Measurements from ENCODE around the gene XXYLT1.

The XXYLT1 gene

DNA sequence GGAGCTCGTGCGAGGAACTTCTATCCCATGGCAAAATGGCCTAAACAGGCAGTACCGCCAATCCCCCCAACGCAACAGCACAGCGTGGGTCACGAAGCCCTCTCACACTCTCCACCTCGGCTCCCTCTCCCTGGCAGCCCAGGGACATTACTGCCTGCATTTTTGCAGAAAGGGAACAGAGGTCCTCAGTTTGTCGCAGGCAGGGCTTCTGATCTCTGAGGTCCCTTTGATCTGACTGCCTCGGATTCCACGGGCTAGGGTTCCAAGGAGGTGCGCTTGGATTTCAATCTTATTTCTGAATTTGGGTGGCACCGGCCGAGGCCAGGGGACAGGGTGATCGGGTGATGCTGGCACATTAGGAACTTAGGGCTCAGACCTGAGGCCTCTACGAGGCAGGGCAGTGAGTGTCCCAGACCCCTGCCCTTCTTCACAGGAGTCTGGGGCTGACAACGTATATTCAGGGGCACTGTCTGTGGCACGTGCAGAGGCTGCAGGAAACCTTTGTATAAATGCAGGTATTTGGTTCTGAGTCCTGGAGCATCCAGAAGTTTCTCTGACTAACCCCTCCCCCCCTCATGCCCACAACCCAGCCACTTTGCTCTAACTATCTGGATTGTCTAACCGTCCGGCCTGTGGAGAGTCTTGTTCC lies 197.9 kb downstream of the XXYLT1 start:
- DNase-seq = no peak

DNA sequence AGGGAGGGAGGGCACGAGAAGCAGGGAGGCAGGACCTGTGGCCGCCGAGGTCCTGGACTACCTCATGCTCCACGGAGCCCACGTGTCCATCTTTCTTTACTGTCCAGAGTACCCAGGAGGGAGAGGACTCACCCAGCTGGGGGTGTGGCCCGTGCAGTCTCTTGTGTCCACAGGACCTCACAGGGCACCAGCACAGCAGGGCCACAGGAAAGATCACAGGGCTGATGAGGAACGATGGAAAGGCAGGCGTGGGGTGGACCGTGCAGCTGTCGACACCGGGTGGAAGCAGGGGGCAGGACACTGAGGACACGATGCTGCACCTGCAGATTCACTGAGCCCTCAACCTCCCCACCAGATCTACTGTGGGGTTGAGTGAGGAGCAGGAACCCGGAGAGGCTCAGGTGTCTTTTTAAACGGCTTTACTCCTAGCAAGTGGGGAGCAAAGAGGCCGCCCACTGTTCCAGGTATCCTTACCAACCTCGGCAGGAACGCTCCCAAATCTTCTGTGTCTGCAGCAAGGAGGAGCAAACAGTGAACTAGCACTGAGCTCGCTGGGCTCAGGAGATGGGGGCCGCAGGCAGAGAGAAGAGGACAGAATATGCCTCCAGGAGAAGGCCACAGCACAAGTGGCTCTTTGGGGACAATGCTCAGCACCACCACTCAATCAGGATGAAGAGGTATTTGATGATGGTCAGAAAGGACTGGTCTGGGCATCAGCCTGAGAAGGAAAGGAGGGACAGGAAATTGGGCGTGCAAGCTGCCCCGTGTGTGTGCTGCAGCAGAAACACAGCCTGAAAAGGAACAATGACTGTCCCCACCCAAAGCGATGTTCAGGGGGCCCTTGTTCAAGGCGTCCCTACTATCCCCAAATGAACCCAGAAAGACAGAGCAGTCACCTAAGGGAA lies 198.8 kb downstream of the XXYLT1 start:
- no peak for DNase-seq

DNA sequence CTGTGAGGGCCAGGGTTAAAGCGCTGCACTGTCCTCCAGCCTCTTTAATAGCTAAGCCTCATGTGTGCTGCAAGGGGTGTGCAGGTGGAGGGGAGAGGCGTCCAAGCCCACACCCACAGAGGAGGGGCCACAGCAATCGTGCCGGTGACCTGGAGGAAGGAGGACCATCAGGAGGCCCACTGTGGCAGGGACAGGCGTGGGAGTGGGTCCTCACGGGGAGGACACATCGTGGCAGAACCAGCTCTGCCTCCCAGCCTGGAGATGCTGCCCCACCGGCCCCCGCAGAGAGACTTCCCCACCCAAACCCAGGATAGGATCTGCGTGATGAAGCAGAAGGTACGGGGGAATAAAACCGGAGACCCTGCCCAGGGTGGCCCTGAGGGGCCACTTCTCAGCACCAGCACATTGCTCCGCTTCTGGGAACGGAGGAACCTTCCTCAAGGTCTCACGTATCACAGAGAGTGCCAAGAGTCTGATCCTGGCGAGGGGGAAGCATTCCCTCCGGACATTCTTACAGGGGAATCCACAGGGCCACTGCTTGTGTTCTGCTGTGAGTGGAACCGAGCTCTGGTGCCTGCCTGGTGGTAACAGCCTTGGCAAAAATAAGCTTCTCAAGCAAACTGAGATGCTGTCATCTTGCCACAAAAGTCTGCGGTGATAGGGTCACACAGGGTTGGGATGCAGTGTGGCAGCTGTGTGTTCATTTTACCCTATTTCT lies 199.8 kb downstream of the XXYLT1 start:
- no peak for DNase-seq

DNA sequence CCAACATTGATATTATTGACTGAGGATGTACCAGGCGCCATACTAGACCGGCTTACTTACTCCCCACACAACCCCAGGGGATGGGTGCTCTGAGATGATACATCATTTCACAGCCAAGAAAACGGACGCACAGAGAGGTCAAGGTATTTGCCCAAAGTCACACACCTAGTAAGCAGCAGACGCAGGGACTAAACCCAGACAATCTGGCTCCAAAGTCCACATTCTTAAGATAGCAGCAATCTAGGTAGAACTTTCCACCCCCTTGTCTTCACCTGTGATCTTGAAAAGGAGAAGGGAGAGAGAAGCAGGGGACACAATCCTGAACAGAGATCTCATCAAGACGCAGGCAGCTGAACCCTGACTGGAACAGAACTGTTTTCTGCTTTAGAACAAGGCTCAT lies 200.6 kb downstream of the XXYLT1 start:
- DNase-seq = no peak

DNA sequence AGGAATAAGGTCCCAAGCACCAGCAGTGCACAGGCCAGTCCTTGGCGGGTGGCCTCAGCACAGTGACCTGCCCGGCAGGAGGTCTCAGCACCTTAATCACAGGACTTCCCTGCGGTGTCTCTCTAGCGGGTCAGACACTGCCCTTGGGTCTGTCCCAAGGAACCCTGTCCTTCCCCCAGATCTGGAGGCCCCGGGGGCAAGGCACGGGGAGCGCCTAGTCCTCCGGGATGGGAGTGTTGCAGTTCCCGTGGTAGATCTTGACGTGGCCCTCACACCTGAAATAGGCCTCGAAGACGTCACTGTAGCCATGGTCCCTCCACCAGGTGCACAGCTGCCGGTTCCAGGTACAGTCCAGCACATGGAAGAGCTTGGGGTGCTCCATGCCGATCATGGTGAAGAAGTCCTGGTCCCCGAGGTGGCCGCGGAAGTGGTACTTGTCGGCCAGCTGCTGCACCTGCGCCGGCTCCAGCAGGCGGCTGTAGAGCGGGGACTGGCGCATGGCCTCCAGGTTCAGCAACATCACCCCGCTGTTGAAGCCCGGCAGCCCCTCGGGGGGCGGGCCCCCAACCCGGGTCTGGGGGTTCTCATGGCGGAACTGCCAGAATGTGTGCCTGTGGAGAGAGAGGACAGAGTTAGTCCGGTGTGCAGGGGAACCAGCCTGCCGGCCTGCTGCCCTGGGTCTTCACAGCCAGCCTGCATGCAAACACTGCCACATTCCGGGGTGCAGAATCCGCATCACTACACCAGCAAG lies 201.3 kb downstream of the XXYLT1 start:
- no peak for DNase-seq

DNA sequence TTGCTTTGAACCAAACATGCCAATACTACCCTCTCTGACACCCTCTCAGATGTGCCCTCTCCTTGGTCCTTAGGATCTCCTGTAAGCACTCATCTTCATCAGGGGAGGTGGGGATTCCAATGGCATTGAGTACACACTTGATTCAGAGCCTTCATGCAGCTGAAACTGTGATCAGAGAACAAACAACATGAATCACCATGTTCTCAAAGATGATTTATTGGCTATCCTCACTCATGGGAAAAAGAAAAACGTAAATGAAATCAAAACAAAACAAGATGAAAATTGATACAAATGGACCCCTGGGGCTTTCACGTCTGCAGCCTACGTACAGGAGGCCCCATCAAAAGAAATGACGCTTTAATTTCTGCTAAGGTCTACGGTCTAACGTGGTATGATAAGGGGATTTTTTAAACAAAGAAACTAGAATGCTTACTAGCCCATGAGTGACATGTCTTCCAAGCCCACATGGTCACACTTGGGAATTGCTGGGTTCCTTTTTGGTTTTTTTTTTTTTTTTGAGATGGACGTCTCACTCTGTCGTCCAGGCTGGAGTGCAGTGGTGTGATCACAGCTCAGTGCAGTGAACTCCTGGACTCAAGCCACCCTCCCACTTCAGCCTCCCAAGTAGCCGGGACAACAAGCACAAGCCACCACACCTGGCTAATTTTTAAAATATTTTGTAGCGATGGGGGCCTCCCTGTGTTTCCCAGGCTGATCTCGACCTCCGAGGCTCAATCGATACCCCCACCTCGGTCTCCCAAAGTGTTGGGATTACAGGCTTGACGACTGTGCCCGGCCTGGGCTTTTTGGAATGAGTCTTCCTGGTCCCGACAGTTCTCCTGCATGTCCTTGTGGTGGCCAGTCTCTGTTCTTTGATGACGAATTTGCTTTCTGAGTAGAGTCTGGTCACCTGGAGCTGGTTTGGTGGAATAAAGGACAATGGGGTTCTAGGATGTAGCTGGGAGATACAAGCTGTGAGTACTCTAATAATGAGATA lies 202.6 kb downstream of the XXYLT1 start:
- no peak for DNase-seq

DNA sequence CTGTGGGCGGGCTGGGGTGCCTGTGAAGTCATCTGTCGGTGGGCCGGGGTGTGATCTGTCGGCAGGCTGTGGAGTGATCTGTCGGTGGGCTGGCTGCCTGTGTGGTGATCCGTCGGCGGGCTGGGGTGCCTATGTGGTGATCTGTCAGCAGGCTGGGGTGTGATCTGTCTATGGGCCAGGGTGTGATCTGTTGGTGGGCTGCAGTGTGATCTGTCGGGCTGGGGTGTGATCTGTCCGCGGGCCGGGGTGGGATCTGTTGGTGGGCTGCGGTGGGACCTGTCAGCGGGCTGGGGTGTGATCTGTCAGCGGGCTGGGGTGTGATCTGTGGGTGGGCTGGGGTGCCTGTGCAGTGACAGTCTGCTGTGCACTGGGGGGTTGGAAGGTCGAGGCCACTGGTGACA lies 204.5 kb downstream of the XXYLT1 start:
- DNase-seq = no peak

DNA sequence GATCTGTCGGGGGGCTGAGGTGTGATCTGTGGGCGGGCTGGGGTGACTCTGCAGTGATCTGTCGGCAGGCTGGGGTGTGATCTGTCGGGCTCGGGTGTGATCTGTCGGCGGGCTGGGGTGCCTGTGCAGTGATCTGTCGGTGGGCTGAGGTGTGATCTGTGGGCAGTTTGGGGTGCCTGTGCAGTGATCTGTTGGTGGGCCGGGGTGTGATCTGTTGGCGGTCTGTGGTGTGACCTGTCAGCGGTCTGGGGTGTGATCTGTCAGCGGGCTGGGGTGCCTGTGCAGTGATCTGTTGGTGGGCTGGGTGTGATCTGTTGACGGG lies 205.1 kb downstream of the XXYLT1 start:
- no peak for DNase-seq

DNA sequence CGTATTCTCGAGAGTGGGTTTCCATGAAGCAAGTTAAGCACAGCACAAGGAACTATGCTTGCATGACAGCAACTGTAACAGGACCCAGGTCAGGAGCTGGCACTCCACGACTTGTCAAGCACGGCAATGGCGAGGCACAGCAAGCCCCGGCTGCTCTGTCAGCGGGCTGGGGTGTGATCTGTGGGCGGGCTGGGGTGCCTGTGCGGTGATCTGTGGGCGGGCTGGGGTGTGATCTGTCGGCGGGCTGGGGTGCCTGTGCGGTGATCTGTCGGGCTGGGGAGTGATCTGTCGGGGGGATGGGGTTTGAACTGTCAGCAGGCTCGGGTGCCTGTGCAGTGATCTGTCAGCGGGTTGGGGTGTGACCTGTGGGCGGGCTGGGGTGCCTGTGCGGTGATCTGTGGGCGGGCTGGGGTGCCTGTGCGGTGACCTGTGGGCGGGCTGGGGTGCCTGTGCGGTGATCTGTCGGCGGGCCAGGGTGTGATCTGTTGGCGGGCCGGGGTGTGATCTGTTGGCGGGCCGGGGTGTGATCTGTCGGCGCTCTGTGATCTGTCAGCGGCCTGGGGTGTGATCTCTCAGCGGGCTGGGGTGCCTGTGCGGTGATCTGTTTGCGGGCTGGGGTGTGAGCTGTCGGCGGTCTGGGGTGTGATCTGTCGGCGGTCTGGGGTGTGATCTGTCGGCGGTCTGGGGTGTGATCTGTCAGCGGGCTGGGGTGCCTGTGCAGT lies 205.7 kb downstream of the XXYLT1 start:
- DNase-seq = no peak

DNA sequence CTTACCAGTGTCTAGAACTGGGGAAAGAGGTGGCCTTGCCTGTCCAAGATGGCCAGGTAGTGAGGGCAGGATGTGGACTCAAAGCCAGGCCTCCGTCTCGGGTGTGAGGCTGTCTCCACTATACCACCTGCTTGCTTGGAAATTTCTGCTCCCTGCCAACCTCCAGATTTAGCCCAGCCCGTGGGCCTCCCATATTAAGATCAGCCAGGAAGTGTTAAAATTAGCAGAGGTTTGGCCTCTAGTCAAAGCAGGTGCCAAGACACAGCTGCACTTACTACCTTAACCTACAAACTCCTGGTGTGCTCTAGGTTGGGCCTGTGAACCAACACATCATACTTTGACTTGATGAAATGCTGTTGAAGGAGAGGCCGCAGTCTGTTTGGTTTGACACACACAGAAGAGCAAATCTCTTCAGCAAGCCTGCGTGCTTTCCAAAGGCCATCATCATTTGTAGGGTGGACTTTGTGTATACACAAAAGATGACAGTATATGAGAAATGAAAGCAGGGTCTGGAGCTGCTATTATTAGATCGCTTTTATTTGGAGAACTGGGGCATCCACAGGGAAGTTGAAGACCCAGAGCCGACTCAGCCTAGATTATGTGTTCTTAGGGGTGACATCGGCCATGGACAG lies 206.5 kb downstream of the XXYLT1 start:
- DNase-seq = no peak

DNA sequence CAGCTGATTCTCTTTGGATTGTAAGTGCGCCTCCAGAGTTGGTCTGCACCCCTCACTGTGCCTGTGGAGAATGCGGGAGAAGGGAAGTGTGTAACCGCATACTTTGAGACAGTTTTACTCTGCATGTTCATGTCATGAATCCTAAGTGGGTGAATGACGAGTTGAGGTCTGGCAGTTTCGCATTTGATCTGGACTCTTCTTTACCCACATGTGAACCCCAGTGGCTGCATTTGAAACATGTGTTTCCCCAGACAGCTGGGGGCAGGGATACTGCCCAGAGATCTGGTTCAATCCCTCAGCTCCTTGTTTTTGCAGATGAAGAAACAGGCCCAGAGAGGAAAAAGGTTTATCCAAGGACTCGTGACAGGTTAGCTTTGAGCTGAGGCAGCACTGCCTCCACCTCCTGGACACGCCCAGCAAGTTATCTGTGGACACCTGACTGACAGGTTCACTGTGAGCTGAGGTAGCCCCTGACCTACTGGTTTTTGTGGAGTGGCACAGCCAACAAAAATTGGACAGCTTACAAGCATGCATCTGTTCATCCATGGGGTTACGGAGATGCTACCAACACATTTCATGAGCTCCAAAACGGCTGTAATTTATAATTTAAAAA lies 207.3 kb downstream of the XXYLT1 start:
- no peak for DNase-seq

DNA sequence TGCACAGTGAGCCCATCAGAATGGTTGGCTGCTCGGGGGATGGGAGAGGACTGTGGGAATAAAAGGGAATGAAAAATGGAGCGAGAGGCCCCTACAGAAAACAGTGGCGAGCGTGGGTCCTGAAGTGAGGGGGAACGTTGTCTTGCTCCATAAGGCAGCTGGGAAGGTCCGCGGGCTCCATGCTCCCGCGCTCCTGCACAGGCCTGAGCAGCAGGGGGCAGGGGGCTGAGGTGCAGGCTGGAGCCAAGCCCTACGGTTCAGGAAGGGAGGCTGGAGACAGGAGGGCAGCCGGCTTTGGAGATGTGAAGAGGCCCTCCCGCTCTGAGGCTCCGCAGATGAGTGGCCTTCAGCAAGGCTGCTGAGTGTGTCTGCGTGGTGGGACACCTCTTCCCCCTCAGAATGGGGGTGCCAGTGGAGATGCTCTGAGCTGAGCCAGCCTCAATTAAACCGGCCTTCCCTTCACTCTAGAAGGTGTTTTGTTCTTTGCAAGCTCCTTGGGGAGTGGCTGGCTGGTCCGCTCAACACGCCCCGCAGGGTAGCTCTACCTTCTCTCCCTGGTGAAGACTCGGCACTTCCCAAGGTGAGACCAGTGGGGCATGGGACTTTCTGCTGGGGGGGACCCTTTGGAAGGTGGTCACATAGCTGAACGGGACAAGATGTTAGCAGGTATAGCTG lies 208.0 kb downstream of the XXYLT1 start:
- no peak for DNase-seq

DNA sequence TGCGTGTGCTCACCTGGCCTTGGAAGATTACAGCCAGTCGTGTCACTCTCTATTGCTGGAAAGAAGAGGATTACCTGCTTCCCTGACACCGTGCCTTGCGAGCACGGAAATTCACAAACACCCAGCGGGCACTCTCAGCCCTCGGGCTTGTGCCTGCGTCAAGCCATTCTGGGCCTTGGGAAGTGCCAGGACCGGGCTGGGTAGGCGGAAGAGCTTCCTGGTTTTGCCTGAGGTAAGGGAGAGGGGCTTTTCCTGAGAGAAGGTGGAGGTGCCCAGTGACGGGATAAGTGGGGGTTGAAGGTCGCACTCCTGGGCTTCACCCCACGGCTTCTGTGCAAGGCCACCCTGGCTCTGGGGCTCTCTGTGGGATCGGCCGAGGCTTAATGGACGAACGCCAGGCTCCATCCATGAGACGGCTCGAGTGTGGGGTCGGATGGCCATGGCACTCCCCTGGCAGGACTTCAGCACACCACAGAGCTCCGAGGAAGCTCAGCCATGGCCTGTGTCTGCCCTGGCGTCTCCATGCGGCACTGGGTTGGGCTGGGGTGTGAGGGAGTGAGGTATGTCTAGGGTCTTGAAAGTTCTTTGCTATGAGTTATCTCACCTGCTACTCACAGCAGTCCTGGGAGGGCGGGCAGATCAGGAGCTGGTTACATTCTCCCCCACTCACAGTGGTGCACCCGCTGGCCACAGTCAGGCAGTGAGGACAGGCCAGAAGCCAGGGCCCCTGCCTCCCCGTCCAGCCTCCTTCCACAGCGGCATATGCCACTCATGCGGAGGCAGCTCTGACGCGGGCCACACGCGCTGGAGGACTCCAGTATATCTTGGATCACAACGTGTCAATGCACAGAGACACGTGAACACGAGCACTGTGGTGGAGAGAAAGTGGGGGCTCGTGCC lies 209.0 kb downstream of the XXYLT1 start:
- no peak for DNase-seq

DNA sequence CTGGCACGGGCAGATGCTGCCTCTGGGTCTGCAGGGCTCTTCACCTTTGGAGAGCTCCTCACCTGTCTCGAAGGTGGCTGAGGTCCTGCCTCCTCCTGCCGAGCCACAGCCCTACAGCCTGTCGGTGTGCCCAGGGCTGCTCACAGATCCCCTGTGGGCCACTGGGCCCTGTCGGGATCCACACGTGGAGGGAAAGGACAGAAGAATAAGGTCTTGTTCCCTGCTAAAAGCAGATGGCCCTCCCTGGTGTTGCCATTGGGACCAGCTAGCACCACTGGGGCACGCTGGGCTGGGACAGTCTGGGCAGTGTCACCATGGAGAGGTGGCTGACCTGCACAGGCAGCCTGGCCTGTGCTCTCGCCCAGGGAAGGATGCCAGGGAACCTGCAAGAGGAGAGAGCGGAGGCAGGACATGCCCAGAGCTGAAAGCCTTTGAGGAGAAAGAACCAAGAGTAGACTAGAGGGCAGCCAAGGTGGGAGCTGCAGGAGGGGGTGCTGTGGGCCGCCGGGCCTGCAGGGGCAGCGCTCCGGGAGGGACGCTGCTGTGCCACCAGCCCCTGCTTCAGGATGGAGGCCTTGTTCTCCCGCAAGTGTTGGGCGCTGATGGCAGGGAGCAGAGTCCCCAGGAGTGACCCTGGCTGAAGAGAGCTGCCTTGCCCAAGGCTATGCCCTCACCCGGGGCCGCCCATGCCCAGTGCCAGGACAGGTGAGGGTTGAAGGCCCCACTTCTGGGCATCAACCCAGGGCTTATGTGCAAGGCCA lies 210.2 kb downstream of the XXYLT1 start:
- no peak for DNase-seq

DNA sequence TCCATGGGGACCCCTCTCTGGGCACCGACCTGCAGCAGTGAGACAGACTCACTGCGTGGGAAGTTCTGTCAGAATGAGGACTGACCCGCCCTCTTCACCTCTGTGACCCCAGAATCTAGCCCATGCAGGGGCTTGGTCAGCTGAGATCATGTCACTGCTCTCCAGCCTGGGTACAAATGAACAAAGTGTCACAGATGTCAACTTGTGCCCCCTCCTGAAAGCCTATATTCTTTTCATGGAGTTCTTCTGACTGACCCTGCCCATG lies 210.8 kb downstream of the XXYLT1 start:
- DNase-seq = no peak

DNA sequence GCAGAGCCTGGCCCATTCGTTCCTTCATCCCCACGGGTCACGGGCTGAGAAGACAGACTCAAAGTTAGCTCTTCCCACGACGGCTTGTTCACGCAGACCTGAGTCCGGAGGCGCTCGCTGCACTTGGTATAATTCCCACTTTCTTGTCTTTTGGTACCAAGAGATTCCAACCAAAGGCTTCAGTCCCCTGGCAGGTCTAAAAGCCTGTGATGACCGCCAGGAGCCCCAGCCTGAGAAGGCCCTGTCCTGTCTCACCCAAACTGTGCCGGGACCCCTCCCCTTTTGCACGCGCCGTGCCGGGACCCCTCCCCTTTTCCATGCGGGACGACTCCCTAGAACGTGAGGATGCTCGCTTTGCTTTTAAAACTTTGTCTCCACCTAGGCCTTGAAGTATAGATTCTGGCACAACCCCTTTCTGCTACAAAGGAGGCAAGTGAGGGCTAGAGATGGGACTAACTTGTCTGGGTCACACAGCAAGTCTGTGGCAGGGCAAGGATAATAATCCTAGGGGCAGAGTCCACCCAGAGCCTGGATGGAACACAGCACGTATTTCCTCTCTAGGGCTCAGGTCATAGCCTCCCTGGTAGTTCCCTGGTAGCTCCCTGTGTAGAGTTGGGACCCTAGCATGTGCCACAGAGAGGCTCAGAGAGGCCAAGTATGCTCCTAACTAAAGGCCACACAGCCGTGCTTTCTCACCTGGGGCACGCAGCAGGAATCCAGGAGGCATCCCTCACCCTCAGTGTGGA lies 211.3 kb downstream of the XXYLT1 start:
- no peak for DNase-seq

DNA sequence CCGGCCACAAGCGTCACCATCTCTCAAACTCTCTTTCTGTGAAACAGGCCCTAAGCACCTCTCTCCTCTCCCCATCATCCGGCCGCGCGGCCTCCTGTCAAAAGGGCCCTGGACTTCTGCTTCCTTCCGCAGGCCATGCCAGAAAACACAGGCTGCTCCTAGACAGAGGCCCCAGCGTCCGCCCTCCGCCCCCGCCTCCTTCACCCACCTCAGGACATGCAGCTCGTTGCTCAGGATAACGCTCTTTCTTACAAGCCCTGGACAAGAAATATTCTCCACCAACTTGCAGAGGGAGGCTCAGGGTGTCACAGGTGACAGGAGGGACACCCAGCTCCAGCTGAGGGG lies 212.0 kb downstream of the XXYLT1 start:
- DNase-seq = no peak

Measured in NCI-H2107 (cell line).